ENCODE results near the gene TRAPPC11.

The TRAPPC11 gene

DNA sequence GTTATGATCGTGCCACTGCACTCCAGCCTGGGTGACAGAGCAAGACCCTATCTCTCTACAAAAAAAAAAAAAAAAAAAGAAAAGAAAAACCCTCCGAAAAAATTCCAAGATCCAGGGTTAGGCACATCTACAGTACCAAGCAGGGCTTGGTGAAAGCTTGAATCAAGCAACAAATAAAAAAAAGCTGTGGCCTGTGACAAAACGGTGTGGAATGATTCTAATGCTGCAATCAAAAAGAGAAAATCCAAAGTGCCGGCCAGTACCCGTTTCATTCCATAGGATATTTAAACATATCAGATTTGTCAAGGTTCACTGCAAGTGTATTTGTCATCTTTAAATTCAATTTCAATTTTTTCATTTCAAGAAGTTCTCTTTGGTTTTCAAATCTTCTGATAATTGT is 20.7 kb upstream of the TRAPPC11 start:
- DNase-seq: no peak

DNA sequence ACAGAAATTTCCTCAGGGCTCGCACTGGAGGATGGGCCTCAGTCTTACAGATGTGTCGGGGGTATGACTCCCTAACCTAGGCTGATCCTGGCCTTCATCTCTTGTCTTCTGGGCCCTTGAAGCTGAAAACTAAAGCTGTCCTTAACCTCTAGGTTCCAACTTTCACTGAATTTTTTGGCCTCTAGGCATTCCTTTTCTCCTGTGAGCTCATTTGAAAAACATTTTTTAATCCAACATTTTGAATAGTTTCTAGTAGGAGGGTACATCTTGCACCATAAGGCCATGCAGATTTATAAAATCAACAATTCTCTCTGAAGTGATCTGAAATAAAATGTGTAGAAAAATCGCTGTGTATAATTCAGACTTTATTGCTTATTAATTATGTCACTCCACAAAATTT is 19.8 kb upstream of the TRAPPC11 start:
- no peak for DNase-seq

DNA sequence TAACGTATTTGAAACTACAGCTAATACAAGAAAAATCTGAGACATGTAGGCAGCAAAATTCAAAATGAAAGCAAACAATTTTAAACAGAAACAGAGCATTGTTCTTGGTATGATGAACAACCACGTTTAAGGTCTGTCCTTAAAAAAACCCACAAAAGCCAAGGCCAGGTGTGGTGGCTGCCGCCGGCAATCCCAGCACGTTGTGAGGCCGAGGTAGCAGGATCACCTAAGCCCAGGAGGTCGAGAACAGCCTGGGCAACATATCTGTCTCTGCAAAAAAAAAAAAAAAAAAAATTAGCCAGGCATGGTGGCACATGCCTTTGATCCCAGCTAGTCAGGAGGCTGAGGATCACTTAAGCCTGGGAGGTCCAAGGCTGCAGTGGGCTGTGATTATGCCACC is 13.8 kb upstream of the TRAPPC11 start:
- no peak for DNase-seq

DNA sequence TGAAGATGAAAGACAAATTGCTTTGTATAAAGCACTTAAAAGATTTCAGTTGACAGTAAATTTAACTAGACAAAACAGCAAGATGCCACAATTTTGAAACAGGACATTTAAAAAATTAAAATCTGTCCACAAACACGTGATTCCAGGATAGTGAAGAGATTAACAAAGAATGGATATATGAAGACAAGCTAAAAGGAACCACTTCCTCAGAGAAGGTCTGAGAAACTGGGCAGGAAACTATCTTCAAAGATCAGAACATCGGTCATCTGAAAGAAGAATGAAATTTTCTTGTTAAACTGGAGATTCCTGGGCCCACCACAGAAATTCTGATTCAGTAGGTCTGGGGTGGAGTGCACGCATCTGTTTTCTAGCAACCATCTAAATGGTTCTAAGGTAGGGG is 1.5 kb upstream of the TRAPPC11 start:
- DNase-seq: no peak

DNA sequence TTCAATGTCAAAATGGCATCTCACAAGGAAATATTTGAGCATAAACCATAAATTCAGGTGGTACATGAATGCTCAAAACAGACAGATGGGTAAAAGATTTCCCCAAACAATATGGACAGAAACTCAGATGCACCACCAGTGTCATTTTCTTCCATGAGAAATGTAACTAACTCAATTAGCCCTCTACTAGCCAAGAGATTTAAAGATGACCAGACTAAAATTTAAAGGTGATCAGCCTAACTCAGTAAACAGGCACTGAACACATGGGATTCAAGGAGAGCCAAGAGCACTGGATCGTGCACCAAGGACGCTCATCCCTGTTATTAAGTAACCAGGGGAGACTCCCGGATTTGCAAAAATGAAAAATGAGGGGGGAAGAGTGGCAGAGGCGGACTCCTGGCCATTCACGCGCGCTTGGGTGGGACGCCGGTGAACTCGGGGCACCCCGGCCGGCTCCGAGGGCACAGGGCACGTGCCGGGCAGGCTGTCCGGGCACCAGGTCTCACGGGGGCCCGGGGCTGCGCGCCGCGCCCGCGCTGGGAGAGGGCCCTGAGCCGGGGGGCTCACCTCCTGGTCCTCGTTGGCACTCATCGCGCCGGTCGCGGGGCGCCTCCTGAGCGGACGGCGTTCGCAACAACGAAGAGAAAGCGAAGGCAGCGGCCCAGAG is 598 bp upstream of the TRAPPC11 start:
- DNase-seq: peak; percentile 15

DNA sequence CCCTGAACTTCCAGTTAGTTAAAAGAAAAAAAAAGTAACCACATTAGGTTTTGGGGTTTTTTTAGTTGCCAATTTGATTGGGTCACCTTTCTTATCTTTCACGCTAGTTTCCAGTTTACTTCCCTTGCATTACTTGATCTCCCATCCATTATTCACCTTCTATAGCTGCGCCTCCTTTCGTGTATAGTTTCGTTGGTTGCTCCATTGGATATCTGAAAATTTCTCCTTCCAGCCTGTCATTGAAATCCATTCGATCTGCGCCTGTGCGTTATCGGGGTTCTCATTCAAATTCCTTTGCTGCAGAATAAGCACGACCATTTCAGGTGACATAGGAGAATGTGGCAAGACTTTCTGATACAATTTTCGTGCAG is 764 bp downstream of the TRAPPC11 start:
- DNase-seq: no peak

DNA sequence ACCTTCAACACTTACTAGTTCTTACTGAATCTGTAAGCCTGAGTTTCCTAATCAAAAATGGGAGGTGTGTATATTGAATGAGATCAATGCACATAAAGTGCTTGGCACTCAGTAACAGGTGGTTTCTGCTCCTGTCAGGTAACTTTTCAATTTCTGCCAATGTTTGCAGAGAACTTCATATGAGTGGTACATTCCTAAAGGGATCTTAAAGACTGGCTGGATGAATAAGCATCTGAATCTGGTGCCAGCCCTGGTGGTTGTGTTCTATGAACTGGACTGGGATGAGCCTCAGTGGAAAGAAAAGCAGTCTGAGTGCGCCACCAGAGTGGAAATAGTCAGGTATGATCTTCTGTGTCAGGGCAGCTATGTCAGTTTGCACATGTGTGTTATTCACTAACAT is 7.0 kb downstream of the TRAPPC11 start:
- no peak for DNase-seq

DNA sequence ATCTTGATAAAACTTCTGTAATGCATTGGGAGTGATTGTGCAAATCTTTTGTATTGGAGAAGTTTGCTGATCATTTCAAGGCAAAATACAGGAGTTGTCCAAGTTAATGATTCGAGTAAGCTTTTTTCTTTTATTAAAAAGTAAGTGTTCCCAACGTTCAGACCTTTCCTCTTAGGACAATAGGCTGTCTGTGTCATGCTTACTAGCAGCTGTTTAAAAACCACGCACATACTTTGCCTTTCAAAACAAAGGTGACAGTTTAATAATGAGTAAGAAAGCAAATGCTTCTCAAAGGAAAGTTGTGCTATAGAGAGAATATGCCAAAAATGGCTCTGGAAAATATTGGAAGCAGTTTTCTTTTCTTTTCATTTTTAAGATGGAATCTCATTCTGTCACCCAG is 11.2 kb downstream of the TRAPPC11 start:
- DNase-seq: no peak

DNA sequence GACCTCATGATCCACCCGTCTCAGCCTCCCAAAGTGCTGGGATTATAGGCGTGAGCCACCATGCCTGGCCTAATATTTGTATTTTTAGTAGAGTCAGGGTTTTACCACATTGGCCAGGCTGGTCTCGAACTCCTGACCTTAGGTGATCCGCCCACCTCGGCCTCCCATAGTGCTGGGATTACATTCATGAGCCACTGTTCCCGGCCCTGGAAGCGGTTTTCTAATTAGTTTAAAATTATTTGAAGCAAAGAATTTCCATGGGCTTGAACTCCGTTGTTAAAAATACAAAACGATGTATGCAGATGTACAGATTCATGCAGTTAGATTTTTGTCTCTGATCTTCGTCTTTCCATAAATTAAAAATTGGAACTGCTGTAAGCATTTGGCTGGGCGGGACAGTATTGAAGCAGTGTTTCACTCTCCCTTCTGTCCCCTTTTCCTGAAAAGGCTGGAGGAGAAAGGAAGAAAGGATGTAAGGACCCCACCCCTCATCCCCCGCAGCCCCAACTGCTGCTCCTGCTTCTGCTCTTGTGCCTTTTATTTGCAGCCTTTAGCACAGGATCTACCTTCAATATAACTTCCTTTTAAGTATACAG is 12.0 kb downstream of the TRAPPC11 start:
- DNase-seq: no peak

DNA sequence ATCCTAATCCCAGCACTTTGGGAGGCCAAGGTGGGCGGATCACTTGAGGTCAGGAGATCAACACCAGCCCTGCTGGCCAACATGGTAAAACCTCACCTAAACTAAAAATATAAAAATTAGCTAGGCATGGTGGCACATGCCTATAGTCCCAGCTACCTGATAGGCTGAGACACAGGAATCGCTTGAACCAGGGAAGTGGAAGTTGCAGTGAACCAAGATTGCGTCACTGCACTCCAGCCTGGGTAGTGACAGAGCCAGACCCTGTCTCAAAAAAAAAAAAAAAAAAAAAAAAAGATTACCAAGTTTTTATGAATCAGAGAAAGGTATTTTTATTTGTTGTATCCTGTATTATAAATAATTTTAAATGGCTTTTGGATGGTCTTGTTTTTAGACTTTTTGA is 15.1 kb downstream of the TRAPPC11 start:
- no peak for DNase-seq

DNA sequence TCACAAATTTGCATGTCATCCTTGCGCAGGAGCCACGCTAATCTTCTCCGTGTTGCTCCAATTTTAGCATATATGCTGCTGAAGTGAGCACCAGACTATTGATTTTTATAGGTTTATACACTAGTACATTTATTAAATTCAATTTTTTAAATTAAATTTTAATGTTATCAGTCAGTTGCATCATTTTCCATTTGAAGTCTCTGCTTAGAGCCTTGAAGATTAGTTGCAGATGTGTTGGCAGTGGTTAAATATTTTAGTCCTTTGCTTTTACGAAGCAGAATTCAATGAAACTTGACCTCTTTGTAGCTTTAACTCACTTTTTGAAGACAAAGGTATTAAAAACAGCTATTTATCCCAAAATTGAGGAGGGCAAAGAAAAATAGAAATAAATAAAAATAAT is 16.5 kb downstream of the TRAPPC11 start:
- DNase-seq: no peak

DNA sequence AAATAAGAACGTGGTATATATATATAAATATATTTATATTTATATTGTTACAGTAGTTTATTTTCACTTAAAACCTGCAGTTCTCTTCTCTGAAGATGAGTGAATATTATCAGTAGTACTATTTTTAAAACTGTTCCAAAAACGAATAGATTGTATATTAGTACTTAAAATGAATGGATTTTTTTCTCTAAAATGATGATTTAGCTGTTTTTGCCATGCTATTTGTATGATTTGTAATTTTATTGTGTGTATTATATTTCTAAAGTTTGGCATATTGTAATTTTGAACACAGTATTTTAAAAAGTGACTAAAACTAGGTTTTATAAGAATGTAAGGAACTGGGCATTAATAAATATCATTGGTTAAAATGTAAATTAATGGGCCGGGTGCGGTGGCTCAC is 22.0 kb downstream of the TRAPPC11 start:
- no peak for DNase-seq

DNA sequence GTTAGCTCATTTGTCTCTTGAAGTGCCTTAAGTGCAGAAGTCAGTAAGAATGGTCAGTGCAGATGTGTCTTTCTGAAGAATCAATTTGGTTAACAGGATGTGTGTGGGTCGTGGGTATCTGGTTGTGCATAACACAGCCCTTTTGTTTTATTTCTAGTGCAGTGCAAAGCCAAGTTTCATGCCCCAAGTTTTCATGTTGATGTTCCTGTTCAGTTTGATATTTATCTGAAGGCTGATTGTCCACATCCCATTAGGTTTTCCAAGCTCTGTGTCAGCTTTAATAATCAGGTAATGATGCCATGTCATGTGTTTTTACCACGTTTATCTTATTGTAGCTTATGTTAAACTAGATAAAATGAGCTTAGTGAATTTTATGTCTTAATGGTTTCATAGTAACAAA is 27.4 kb downstream of the TRAPPC11 start:
- no peak for DNase-seq

DNA sequence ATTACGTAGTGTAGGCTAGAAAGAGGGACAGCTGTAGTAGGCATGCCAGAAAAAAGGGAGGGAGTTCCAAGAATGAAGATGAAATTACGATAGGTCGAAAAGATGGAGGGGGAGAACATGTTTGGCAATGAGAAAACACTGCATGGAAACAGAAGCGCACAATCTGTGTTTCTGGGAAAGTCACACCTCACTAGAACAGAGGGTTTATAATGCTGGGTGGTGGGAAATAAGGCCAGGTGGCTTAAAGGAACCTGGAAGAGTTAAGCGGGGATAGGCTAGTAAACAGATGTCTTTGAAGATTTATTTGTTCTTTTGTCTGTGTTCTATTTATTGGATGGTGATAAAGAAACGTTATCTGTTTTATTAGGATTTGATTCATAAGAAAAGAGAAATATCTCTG is 29.1 kb downstream of the TRAPPC11 start:
- DNase-seq: no peak

DNA sequence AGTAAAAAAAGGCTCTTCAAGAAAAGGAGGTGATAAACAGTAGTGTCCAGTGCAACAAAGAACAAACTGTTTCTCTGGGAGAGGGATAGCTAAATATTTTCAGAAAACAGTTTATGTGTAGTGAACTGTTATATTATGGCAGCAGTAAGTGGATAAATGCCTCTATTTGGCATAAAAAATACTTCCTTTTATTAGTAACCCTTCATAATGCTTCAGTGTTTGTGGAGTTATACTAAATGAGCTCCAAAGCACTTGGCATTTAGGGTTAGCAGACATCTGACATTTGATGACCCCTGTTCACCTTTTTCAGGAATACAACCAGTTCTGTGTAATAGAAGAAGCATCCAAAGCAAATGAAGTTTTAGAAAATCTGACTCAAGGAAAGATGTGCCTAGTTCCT is 31.9 kb downstream of the TRAPPC11 start:
- no peak for DNase-seq

DNA sequence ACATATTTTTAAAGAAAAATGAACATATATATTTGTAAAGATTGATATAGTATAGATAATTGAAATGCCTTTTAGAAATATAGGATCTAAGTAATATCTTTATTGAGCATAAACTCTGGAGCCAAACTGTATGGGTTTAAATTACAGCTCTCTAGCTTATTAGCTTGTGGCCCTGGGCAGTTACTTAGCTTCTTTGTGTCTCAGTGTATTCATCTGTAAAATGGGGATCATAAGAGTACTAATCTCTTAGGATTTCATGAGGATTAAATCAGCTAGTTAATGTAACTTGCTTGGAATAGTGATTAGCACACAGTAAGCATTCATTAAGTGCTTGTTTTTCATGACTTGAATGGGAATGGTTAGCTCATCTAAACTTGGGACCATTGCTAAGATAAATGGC is 32.8 kb downstream of the TRAPPC11 start:
- no peak for DNase-seq

DNA sequence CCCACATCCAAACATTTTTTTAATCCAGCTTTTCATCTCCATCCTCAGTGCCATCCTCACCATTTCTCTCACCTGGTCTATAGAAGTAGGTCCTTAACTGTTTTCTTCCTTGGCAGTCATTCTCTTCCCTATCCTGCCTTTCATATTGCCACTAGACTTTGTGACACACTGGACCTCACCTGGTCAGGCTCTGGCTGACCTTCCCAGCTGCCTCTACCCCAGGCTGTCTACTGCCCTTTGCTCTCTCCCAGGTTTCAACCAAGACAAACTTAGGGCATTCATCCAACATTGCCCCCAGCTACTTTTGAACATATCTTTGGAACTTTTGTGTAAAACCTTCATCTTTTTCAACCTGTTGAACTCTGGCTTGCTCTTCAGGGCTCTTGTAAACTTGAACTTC is 39.8 kb downstream of the TRAPPC11 start:
- DNase-seq: no peak

DNA sequence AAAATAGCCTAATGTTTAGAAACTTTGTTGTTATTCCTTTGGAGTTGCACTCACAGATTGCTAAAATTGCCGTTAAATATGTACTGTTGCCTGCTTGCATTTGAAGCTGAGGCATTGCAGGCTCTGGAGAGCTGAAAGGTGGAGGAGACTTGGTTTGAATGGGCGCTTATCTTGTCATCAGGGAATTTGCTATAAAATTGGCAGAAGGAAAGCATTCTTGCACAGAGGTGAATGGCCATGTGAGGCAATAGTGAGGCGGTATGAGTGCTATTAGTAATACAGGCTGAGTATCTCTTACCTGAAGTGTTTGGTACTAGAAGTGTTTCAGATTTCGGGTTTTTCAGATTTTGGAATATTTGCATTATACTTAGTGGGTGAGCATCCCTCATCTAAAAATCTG is 41.3 kb downstream of the TRAPPC11 start:
- DNase-seq: no peak

DNA sequence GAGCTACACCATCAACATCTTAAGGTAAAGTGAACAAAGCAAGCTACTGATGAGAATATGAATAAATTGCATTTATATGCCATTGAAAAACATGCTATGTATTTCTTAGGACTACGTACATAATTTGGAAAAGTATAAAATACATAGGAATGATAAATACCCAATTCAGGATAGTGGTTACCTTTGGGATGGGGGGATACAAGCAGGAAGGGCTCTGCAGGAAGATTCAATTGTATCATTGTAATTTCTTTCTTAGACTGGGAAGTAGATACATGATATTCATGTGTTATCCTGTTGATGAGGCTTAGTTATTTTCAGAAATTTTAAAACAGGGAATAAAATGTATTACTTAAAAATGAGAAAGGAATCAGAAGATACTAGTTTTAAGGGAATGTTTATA is 43.4 kb downstream of the TRAPPC11 start:
- DNase-seq: no peak

DNA sequence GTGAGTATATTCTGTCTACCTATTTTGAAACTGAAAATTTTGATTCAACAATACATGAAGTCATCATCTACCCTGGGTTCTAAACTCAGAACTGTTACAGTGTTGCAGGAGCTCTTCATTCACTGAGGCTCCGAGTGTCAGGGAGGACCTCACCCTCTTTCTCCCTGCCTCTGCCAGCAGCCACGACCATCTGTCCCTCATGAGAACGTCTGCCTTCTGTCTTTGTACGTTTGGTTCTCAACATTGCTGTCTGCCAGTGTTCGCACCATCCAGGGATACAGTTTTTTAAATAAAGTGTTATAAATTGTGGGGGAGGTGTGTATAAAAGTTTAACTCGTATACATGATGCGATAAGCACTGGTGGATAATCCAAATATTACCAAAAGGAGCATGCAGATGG is 55.5 kb downstream of the TRAPPC11 start:
- DNase-seq: no peak

DNA sequence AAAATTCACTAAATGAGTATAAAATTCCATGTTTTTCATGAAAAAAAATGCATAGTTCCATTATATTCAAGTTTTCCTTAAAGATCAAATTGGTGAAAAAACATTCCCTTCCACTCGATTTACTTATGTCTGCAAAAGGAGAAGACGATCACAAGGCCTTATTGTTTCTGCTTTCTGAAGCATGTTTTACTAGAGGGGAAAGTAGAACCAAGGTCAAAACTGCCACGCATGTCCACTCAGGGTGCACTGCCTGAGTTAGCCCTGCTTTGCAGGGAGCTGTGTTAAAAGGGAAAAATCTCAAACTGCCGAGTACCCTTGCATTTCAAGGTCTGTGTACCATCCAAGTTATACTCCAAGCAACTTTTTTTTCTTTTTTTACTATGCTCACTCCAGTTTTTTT is 57.2 kb downstream of the TRAPPC11 start:
- no peak for DNase-seq

DNA sequence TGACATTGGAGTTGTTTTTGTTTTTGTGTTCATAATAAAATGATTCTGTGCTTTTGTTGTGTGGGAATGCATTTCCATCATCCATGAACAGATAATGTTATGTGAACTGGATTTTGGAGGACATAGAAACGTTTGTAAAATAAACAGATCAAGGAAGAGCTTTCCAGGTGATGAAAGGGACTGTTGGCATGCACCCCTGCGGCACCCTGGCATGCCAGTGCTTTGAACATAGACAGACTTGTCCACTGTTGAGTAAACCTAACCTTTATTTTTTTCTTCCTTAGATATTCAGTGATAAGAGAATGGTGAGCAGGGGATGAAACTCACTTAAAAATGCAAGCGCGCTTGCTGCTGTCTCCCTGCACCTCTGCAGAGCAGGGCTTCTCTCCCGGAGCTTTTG is 59.8 kb downstream of the TRAPPC11 start:
- DNase-seq: no peak

DNA sequence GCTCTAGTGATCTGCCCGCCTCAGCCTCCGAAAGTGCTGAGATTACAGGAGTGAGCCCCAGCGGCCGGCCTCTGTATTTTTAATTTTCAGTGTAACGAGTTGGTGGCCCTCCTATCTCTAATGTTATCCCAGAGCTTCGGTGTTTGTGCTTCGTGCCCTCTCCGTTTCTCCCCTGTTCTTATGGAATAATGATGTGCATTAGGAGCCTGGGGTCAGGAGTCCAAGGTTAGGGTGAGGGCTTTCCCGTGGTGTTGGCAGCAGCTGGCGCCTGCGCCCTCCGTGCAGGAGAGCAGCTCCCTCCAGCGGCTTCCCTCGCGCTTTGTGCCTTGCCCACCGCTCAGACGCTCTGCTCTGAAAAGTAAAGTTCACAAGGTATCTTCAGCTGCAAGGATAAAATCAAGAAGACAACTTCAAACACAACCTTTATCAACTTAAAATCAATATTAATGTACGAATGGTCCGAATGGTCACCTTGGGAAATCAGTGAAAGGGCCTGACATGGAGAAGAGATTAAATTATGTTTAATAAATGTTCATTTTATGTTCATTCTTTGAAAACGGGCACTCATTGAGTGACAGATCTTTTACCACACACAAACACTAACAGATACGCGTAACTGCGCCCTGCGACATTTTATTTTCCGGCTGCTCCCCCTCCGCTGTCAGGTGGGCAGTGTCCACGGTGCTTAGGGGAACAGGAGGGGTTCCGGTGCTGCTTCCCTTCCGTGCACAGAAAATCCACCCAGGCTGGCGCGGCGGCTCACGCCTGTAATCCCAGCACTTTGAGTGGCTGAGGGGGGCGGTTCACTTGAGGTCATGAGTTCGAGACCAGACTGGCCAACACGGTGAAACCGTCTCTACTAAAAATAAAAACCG is 62.4 kb downstream of the TRAPPC11 start:
- DNase-seq: peak; percentile 46

Data from stimulated activated CD4-positive, alpha-beta T cell treated with anti-CD3 and anti-CD28 coated beads, Interleukin-1b, Interleukin-23, amount 100 ng/mL, for 48 hours (primary cell).